Measurements from ENCODE around the gene ZC3H6.
"Not testable (repeated sequence)": the region's sequence is repeated elsewhere in the genome, so short reads cannot be mapped to it uniquely, and the experiment has no call there.

ZC3H6 gene

DNA sequence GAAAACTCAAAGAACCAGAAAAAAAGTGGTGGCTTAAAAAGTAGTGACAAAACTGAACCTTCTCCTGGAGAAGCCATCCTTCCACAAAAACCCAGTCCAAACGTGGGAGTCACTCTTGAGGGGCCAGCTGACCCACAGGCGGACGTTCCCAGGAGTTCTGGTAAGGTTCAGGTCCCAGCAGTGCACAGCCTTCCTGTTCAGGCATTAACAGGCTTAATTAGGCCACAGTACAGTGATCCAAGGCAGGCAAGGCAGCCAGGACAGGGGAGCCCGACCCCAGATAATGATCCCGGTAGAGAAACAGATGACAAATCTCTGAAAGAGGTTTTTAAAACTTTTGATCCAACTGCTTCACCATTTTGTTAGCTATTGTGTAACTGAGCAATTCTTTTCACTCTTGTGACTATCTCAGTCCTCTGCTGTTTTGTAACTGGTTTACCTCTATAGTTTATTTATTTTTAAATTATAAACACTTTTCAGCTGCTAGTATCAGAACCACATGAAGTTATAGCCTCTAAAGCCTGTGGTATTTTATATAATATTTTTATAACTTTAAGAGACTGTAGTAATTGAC is 56.8 kb downstream of the ZC3H6 start:
- DNase-seq: no peak

DNA sequence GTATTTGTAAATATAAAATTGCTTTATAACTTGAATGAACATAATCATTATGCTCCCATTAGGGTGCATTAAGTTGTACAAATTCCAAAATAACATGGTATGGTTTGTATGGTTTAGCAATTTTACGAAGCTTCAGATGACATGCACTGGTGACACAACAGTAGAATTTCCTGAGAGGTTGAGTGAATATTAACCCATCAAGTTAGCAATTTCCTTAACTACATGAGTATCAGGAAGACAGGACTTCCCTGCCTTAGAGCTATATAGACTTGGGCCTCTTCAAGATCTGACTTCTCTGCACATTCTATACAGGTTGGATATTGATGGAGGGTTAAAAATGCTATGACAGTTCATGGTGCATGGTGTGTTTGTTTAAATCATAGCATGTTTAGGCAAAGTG is 60.2 kb downstream of the ZC3H6 start:
- no peak for DNase-seq

DNA sequence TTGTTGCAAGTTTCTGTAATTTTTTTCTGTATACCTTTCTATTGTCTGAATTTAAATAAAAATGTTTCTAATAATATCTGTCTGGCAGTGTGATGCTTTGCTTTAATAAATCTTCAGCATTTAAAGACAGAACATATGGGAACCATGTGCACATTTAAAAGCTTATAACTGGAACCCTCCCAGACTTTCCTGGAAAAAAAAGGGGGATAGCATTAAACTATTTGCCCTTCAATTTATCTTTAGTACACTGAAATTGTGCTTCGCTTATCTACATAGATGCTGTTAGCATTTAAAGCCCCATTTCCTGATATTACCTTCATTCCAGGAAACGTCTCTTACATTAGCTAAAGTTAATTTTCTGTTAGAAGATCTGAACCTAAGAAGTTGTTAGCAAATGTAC is 64.6 kb downstream of the ZC3H6 start:
- no peak for DNase-seq

DNA sequence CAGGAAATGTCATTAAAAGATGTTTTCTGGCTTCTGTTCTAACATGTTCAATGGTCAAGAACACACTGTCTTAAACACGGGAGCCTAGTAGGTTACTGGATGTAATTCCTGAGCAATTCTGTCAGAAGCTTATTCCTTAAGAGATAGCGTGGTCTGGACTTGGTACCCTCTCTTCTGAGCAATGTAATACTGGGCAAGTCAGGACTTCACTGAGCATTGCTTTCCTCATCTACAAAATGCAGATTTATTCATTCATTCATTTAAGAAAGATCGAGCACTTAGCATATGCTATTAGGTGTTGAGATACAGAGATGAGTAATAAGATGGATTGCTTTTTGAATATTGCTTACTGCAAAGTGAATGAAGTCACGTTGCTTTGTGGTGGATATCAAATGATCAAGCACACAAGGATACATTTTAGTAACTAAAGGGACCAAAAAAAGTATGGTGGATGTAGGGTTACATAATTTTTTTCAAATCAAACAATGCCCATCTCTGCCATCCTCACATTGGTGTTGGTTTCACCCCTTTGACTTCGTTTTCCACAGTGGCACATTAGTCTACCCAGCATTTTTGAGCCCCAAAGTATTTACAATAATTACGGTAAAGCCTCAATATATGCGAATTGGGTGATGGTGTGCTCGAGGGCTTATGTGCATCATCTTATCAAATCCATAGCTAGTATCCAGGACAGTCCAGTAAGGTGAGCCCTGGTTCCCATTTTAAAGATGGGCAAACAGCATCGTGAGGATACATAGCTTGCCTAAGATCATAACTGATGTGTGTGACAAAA is 65.3 kb downstream of the ZC3H6 start:
- no peak for DNase-seq

GRCh38 chr2:112342067-112342550 is 66.7 kb downstream of the ZC3H6 start:
- DNase-seq: no peak

DNA sequence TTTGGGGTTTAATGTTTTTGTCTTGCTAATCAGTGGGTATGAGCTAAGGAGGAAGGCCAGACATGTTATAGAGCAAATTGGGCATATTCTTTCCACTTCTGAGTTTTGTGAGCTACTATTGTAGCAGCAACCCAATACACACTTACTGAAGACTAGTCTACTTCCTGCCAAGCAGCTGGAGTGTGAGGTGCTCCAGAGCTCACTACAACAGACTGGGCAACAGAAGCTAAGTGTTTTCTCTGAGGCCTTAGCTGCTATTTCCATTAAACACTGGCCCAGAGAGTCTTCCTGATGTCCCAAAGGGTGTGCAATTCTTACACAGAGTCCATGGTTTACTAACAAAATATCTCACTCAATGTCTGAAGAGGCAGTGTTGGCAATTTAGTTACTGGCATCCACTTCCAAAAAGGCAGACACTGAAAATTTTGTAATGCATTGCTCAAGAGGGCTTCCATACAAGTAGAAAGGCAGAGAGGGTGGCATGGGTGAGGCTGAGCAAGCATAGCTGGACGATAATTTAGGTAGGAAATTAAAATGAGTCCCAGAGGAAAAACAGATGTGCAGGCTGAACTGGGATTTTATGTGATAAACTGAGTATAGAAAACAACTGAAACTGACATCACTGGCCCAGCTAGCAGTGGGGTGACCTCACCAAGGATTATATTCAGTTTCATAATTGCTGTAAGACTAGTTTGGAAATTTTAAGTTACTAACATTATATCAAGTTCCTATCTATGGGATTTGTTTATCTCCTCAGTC is 68.6 kb downstream of the ZC3H6 start:
- no peak for DNase-seq

GRCh38 chr2:112345030-112346027 is 69.9 kb downstream of the ZC3H6 start:
- DNase-seq: no peak

DNA sequence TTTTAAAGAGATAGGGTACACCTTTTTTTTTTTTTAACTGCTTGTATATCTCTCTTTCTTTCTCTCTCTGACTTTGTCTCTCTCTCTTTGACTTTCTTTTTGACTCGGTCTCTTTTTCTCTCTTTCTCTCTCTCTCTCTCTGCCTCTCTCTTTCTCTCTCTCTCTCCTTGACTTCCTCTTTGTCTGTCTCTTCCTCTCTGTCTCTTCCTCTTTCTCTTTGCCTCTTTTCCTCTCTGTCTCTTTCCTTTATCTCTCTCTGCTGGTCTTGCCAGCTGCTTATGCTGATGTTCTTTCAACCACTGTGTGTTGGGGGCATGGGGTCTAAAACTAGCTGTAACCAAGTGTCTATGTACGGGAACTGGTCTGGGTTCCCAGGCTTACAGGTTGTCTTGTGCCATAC is 76.9 kb downstream of the ZC3H6 start:
- DNase-seq: not testable (repeated sequence)

GRCh38 chr2:112352809-112353603 is 77.6 kb downstream of the ZC3H6 start:
- DNase-seq: not testable (repeated sequence)

DNA sequence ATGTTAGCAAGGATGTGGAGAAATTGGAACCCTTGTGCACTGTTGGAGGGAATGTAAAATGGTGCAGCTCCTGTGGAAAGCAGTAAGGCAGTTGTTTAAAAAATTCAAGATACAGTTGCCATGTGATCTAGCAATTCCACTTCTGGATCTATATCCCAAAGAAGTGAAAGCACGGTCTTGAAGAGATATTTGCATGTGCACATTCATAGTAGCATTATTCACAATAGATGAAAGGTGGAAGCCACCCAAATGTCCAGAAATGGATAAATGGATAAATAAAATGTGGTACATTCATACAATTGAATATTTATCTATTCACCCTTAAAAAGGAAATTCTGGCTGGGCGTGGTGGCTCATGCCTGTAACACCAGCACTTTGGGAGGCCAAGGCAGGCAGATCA is 78.9 kb downstream of the ZC3H6 start:
- not testable (repeated sequence) for DNase-seq

GRCh38 chr2:112360055-112360454 is 84.7 kb downstream of the ZC3H6 start:
- not testable (repeated sequence) for DNase-seq

Measured in NCI-H1105 treated with DMSO at 0.1 percent for 48 hours (cell line).